GM18867 (cell line): Measurements from ENCODE around the gene RNASEL.

Experiments
- ATAC-seq: cut with Tn5 transposase; IDR thresholded peaks from one replicate; pipeline ENCODE4 v1.9.1; 2021; ENCODE audit warnings: mild to moderate bottlenecking, moderate library complexity; ENCODE audit not compliant: unreplicated experiment

The RNASEL gene

GRCh38 chr1:182601913-182602312 lies 12.9 kb upstream of the RNASEL start:
- ATAC-seq, result no peak

DNA sequence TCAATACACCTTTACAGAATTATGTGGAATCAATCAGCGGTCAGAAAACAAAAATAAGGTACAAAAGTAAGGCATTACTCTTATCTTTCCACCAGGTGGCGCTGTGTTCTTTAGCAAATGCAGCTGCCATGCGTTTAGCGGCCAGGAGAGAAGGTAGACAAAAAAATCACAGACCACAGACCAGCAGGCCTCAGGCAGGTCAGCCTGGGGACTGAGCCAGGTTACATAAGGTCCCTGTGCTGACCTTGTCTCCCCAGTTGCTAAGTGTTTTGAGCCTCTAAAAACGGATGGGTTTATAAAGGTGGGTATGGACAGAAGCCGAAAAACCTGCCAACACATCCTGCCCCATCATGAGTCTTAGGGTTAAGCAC lies 12.3 kb upstream of the RNASEL start:
- ATAC-seq, result no peak

GRCh38 chr1:182600745-182601415 lies 11.8 kb upstream of the RNASEL start:
- ATAC-seq, result no peak

- ATAC-seq, result no peak
Measured at GRCh38 chr1:182600036-182600713, 11.1 kb upstream of the RNASEL start.

DNA sequence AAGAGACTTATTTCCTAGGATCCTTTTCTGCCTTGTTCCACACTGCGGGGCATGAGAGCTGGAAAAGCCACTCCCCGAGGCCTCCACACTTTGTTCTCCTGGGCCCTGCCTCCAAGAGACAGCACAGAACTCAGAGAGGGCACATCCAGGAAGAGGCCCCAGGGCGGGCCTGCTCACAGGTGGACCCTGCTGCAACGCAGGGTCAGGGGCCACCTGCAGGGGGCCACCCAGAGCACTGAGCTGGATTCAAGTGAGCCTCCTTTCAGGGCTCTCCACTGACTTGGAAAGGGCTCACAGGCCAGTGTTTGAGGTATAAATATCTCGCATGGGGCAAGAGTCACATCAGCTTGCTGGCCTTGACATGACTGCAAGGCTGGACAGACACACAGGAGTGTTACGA lies 10.3 kb upstream of the RNASEL start:
- ATAC-seq, result no peak

DNA sequence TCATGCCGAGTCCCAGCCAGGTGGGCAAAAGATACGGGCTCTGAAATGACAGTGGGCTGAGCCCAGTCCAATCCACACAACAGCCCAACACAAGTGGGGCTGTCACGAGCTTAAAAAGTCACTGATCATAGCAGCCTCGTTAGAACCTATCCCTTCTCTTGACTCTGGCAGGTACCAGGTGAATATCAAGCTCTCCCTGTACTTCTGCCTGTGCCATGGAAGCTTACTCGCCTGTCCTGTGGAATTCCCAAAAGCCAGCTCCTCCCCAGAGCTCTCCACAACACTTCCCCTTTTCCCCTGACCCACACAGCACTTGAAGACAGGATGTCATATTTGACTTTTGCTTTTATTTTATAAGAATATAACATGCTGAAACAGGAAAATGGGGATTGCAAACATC lies 9.2 kb upstream of the RNASEL start:
- no peak for ATAC-seq

DNA sequence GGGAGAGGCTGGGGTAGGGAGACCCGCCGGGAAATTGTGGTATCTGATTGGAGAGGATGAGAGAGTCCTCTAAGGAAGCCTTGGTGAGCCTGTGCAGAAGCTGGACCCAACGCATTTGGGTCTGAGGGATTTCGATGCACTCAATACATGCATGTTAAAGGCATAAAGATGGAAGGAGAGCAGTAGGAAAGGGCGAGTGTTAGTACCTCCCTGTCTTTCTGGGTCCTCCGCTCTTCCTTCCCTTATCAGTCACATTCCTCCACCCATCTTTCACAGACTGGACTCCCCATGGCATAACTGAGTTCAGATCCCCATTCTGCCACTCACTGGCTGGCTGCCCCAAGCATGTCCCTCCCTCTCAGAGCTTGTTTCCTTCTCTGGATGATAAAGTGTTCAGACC lies 7.9 kb upstream of the RNASEL start:
- no peak for ATAC-seq

GRCh38 chr1:182595641-182596240 lies 6.7 kb upstream of the RNASEL start:
- no peak for ATAC-seq

DNA sequence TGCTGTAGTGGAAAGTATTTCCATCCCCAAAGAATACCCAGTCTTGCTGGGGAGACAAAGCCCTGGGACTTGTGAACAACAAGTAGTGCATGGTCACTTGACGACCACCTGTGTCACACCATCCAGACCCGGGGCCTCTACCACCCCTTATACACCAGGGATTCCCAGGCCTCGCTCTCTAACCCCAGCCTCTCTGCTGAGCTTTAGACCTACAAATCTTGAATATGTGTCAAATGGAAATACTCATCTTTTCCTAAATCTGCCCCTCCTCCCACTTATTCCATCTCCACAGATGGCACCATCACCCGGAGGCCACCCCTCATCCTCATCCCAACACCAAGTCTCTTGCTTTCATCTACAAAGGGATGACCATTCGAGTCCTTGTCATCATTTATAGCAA lies 875 bp upstream of the RNASEL start:
- ATAC-seq, result no peak

- ATAC-seq, result no peak
Measured at GRCh38 chr1:182589520-182589919, 464 bp upstream of the RNASEL start.

DNA sequence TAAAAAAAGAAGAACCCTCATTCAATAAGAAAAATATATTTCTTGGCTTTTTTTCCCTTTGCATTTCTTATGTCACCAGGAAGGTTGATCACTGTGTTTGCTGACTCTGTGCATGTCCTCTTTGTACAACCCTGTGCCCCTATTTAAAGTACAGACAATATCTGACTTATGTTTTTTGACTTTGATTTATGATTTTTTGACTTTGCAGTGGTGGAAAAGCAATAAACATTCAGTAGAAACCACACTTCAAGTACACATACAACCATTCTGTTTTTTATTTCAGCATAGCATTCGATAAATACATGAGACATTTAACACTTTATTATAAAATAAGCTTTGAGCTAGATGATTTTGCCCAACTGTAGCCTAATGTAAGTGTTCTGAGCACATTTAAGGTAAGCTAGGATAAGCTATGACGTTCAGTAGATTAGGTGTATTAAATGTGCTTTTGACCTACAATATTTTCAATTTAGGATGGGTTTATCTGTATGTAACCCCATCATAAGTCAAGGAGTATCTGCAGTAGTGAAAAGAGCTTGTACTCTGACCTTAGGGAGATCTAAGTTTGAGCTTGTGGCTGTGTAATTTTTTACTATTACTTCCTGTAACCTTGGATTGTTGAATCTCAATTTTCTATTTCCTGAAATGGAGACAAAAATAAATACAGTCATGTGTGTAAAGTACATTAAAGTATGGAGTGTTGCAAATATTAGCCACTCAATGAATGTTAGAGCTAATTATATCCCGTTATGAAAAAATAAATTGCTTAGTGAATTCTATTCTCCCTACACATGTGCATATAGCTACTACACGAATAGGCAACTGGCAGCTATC lies 1.2 kb downstream of the RNASEL start:
- no peak for ATAC-seq

- ATAC-seq, result no peak
Measured at GRCh38 chr1:182587093-182587492, 2.0 kb downstream of the RNASEL start.

DNA sequence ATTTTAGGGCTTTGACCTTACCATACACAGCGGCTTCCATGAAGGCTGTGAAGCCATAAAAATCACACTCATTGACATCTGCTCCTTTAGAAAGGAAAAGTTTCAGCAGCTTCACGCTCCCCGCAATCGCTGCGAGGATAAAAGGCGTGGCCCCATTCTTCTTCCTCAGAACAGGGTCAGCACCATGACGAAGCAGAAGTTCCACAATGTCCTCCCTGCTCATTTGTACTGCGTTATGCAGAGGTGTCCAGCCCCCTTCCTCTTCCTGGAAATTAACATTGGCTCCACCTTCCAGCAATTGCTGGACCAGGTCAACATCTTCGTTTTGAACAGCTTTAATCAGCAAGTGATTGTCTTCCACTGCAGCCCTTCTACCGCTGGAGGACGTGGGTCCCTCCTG lies 2.7 kb downstream of the RNASEL start:
- ATAC-seq, result no peak

- ATAC-seq, result no peak
Measured at GRCh38 chr1:182584746-182585145, 4.3 kb downstream of the RNASEL start.

GRCh38 chr1:182580736-182581135 lies 8.3 kb downstream of the RNASEL start:
- ATAC-seq, result no peak

DNA sequence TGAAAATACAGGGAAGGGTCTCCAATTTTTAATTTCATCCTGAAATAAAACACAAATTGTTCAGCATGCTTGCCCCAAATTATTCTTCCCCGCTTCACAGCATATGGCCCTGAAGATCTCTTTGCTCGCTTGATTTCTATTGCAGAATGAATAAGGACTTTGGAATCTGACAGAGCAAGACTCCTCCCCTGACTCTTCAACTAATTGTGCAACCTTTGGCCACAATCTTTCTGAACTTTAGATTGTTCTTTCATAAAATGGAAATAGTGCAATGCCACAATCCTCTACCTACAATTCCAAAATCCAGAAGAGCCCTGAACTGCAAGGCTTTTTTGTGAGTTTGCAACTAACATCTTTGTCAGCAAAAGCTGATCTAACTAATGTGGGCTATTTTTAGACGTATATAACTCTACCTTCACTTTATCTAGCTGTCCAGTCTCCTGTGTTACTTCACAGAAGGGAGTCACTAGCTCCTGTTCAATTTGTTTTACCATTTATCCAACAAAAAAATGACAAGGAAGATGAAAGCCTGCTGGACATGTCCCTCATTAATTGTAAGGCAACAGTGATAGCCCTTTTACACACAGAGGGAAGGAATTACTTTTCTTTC lies 13.4 kb downstream of the RNASEL start:
- ATAC-seq, result no peak

DNA sequence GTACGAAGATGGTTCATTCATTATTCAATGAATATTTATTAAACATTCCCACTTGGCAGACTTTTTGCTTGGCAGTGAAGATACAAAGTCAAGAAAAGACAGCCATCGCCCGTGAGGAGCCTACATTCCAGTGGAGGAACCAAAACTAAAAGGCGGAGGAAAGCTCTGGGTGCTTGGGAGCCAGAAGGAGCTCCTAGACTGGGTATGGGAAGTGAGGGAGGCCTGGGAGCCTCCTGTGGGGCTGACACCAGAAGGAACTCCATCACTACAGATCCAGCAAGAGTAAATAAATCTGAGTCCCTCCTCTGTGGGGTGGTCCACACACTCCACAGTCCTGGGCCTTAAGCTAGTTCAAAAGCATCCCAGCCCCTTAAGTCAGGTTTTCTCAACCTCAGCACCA lies 14.9 kb downstream of the RNASEL start:
- ATAC-seq, result no peak

DNA sequence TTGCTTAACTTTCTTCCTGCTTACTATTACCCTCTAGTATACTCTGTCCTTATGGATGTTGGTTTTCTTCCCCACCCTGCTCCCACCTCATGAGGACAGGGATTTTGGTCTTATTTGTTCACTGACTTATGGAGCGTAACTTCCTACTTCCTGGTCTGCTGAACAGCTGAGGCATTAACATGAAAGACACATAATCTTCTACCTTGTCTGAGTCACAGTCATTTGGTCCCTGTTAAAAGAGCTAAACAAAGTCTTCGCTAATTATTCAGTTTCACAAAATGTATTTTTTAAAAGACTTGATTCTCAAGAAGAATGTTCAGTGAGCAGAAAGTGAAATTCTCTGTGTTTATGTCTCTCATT lies 18.5 kb downstream of the RNASEL start:
- no peak for ATAC-seq

GRCh38 chr1:182569939-182570610 lies 19.0 kb downstream of the RNASEL start:
- no peak for ATAC-seq

GRCh38 chr1:182568647-182569284 lies 20.3 kb downstream of the RNASEL start:
- peak; percentile 70 for ATAC-seq
